Body of pancreas (tissue), 4 donors: ENCODE data around the gene CAMK1D. TPM values are rescaled to one million over a fixed set of nuclear protein-coding genes. Genes with fewer than 3 reads are reported as not detected.

Experiments
- ATAC-seq: fragments of 150-250 bp; one replicate; pipeline ENCODE4 v1.9.1; 2016
- DNase-seq, 4 donors: peaks; one replicate each; pipeline ENCODE4 v3.0.0-alpha.2; 2019
- H3K27ac ChIP-seq, 4 donors: fragments of 200-600 bp; sonication (generic); 1 replicate in 3 of 4; 2 replicates in 1 of 4; pipeline versions ENCODE4 v1.5.1 to v1.6.1; 2016 to 2019; ENCODE audit warnings: mild to moderate bottlenecking in 1 of 4, mixed read lengths in 1 of 4, moderate library complexity in 1 of 4
- H3K27me3 ChIP-seq, 2 donors: fragments of 200-600 bp; sonication (generic); one replicate each; pipeline ENCODE4 v1.6.0; 2016; ENCODE audit warnings: mild to moderate bottlenecking in 1 of 2
- H3K36me3 ChIP-seq, 2 donors: fragments of 200-600 bp; sonication (generic); replicated peaks in 1 of 2; 2 replicates each; pipeline ENCODE4 v1.5.1; 2016; ENCODE audit warnings: low read depth in 2 of 2; ENCODE audit not compliant: insufficient read depth in 1 of 2
- H3K4me1 ChIP-seq: fragments of 200-600 bp; sonication (generic); one replicate; pipeline ENCODE4 v1.6.0; 2016
- H3K4me3 ChIP-seq, 2 donors: fragments of 200-600 bp; sonication (generic); 1 replicate in 1 of 2; 2 replicates in 1 of 2; pipeline ENCODE4 v1.5.1; 2016 to 2019
- H3K9me3 ChIP-seq, 3 donors: fragments of 200-600 bp; sonication (generic); 1 replicate in 2 of 3; 2 replicates in 1 of 3; pipeline ENCODE4 v1.5.1; 2016
- POLR2A ChIP-seq, 3 donors: fragments of 450-650 bp; IDR thresholded peaks; one replicate each; pipeline ENCODE4 v1.6.1; 2016; ENCODE audit warnings: antibody characterized with exemption in 3 of 3, mild to moderate bottlenecking in 2 of 3
- WGBS, 2 donors: methylation state at CpG; one replicate each; pipeline ENCODE4 v1.1.5; 2017; 5-methylcytosine and 5-hydroxymethylcytosine counted together
- intact Hi-C: fragments of 100-400 bp; cut with DNase I; formaldehyde crosslinking; loops from one replicate; pipeline ENCODE4 v1.15.1; 2023
- total RNA-seq, 2 donors: library from RNA; depleted of rRNA; stranded (reverse); fragments of >200 nt; gene quantifications; one replicate each; pipeline ENCODE4 v1.1.0, GENCODE V29; 2016
- TF ChIP-seq, protein P1 (sequence below), 7 experiments: fragments of 450-650 bp in 4 of 7; fragments of 200-600 bp in 3 of 7; sonication (generic) in 3 of 7; IDR thresholded peaks; one replicate each; pipeline ENCODE4 v1.5.1; 2016 to 2019; ENCODE audit warnings: antibody characterized with exemption in 7 of 7

CAMK1D gene
- total RNA-seq, 2 donors from 2014 or later, result 12.5 to 14.2 TPM

DNA sequence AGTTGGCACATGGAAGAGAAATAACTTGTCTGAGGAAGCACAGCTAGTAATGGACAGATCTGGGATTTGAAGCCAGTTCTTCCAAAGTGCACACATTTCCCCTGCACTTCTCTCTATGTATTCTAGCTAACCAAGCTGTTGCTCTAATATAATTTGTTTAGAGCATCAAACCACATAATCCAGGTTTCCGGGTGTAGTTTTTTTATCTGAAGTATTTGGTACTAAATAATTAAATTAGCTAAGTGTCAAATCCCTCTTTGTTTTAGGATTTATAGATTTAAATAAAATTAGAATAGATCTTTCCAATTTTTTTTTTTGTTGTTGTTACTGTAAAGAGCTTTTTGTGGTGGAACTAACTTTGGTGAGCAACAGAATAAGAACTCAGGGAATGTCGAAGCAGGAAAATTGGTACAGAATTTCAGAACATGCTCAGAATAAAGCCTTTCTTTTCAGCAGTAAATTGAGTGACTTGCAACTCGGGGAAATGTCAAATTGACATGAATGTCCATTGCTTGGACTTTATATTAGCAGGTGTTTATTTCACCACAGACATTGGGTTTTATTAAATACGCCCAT is 33.7 kb downstream of the CAMK1D start:
- no peak overlapping the region for H3K27ac ChIP-seq
- WGBS, 2 donors, result 88 to 93% methylated on average over 4 of the region's 4 CpGs
- intact Hi-C loops, result no loop called here
- TF ChIP-seq, protein P1, sequence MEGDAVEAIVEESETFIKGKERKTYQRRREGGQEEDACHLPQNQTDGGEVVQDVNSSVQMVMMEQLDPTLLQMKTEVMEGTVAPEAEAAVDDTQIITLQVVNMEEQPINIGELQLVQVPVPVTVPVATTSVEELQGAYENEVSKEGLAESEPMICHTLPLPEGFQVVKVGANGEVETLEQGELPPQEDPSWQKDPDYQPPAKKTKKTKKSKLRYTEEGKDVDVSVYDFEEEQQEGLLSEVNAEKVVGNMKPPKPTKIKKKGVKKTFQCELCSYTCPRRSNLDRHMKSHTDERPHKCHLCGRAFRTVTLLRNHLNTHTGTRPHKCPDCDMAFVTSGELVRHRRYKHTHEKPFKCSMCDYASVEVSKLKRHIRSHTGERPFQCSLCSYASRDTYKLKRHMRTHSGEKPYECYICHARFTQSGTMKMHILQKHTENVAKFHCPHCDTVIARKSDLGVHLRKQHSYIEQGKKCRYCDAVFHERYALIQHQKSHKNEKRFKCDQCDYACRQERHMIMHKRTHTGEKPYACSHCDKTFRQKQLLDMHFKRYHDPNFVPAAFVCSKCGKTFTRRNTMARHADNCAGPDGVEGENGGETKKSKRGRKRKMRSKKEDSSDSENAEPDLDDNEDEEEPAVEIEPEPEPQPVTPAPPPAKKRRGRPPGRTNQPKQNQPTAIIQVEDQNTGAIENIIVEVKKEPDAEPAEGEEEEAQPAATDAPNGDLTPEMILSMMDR (IDR thresholded peaks at IDR 0.05), result no peak
- TF ChIP-seq POLR2A (IDR thresholded peaks at IDR 0.05), result no peak
- H3K9me3 ChIP-seq, result no peaks in the 10 kb centered on the region
- no peaks in the 10 kb centered on the region for H3K36me3 ChIP-seq
- no peaks in the 10 kb centered on the region for H3K27me3 ChIP-seq
- no peak for ATAC-seq
- no peak for DNase-seq
- no peaks in the 10 kb centered on the region for H3K4me1 ChIP-seq
- H3K4me3 ChIP-seq, result no peak overlapping the region

DNA sequence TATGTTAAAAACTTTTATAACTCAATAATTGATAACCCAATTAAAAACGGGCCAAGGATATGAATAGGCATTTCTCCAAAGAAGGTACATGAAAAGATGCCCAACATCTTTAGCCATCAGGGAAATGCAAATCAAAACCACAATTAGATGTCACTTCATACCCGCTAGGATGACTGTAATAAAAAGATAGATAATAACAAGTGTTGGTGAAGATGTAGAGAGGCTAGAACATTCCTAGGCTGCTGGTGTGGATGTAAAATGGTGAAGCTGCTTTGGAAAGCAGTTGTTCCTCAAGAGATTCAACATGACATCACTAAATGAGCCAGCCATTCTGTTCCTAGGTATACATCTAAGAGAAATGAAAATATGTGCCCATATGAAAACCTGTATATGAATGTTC is 35.6 kb downstream of the CAMK1D start:
- H3K4me3 ChIP-seq, result no peak overlapping the region
- intact Hi-C loops, result no loop called here
- no peak overlapping the region for H3K27ac ChIP-seq
- TF ChIP-seq, protein P1 (IDR thresholded peaks at IDR 0.05), result no peak
- TF ChIP-seq POLR2A (IDR thresholded peaks at IDR 0.05), result no peak
- H3K27me3 ChIP-seq, result no peaks in the 10 kb centered on the region
- ATAC-seq (no peak), DNase-seq (no peak)
- H3K36me3 ChIP-seq, result no peaks in the 10 kb centered on the region
- H3K9me3 ChIP-seq, result no peaks in the 10 kb centered on the region
- WGBS, 2 donors, result 88 to 98% methylated on average over 2 of the region's 2 CpGs
- peaks cover 16% of the 10 kb centered on the region for H3K4me1 ChIP-seq

DNA sequence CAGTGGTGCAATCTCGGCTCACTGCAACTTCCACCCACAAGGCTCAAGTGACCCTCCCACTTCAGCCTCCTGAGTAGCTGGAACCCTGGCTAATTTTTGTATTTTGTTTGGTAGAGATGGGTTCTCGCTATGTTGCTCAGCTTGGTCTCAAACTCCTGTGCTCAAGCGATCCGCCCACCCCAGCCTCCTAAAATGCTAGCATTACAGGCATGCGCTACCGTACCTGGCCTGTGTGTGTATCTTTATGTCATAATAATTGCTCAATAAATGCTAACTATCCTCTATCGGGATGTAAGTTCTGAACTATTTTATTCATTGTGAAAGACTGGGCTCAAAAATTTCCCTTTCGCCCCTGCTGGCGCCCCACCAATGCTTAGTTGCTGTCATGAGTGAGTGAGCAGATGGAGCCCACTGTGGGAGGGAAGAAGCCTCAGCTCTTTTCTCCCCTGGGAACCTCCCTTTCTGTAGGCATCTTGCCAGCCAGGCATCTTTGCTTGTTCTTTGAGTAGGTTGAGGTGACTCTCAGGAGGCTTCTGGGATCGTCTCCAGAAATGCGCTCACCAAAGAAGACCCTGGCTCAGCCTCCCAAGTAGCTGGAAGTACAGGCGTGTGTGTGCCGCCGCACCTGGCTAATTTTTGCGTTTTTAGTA is 38.3 kb downstream of the CAMK1D start:
- DNase-seq (no peak), ATAC-seq (no peak)
- no peak for TF ChIP-seq POLR2A (IDR thresholded peaks at IDR 0.05)
- TF ChIP-seq, protein P1 (IDR thresholded peaks at IDR 0.05), result no peak
- intact Hi-C loops, result no loop called here
- Histone ChIP-seq H3K36me3 (no peaks in the 10 kb centered on the region), H3K27me3 (no peaks in the 10 kb centered on the region), H3K4me1 (peaks cover 33% of the 10 kb centered on the region), H3K27ac (no peak overlapping the region), H3K9me3 (no peaks in the 10 kb centered on the region), H3K4me3 (no peak overlapping the region)
- WGBS, 2 donors, result 87 to 93% methylated on average over 15 of the region's 15 CpGs

DNA sequence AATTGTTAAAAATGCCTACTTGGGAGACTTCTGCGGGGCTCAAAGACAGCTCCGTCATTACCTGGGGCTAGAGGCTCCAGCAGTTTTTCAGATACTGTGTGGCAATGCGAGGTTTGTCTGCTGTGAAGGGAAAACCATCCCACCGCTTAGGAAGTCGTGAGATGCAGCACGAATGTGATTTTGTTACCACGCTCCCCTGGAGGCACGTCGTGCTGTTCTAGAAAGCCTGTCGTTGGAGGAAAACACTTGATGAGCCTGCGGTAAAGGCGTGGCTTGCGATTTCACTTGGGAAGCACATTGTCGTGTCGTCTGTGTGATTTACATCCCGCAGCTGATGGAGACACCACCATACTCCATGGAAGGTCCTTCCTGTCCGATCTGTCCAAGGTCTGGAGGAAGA is 39.3 kb downstream of the CAMK1D start:
- Histone ChIP-seq H3K9me3 (no peaks in the 10 kb centered on the region), H3K36me3 (no peaks in the 10 kb centered on the region), H3K4me1 (peaks cover 33% of the 10 kb centered on the region), H3K27me3 (no peaks in the 10 kb centered on the region), H3K27ac (peak overlapping the region in 1 of 4 donors; percentile 45), H3K4me3 (no peak overlapping the region)
- DNase-seq (no peak), ATAC-seq (no peak)
- intact Hi-C loops, result no loop called here
- 94 to 99% methylated on average over 16 to 17 of the region's 17 CpGs for WGBS, 2 donors
- TF ChIP-seq, protein P1 (IDR thresholded peaks at IDR 0.05), result no peak
- no peak for TF ChIP-seq POLR2A (IDR thresholded peaks at IDR 0.05)
